ENCODE data around the gene TCEAL5. TPM values are rescaled to one million over a fixed set of nuclear protein-coding genes. Genes with fewer than 3 reads are reported as not detected.

Gene TCEAL5
- total and polyA plus RNA-seq, 2 of the 8 experiments (the other 6 are each of a cell fraction or from before 2014, with no cell fraction given) = 0.17 to 6.6 TPM

- Histone ChIP-seq H3K79me1 (ENCODE audit: low read depth, low read length) (no peaks in the 10 kb centered on the region), H2BK5ac (ENCODE audit: low read depth, low read length) (no peak overlapping the region), H2BK120ac (replicated peaks; ENCODE audit: low read depth, low read length) (no peak overlapping the region), H4K20me1 (replicated peaks in 1 of 2; ENCODE audit: control insufficient read depth in 1 of 2, insufficient read depth in 2 of 2, low read length in 2 of 2) (no peaks in the 10 kb centered on the region), H3K4me2 (ENCODE audit: insufficient read depth in 1 of 2, low read depth in 2 of 2, low read length in 2 of 2) (no peak overlapping the region), H2BK15ac (ENCODE audit: low read length) (no peak overlapping the region), H3K27ac (ENCODE audit: low read depth, low read length) (no peak overlapping the region), H4K91ac (replicated peaks; ENCODE audit: insufficient read length, low read length) (no peak overlapping the region), H2BK12ac (ENCODE audit: low read depth, low read length) (no peak overlapping the region), H2AFZ (ENCODE audit: low read length) (no peak overlapping the region), H4K5ac (ENCODE audit: insufficient read length, low read depth, low read length) (no peak overlapping the region), H3K4me1 (replicated peaks in 1 of 4; ENCODE audit: control insufficient read depth in 3 of 4, insufficient read depth in 4 of 4, low read length in 3 of 4) (peaks cover 0 to 3% (median 0%) of the 10 kb centered on the region in 4 experiments; a peak in 2 of 7 replicates), H4K8ac (ENCODE audit: extremely low read depth, insufficient read depth, low read length) (no peak overlapping the region), H3K18ac (ENCODE audit: extremely low read depth, low read length) (no peak overlapping the region), H3K4me3 (ENCODE audit: extremely low read depth in 1 of 4, insufficient read depth in 2 of 4, low read depth in 3 of 4, low read length in 4 of 4) (no peak overlapping the region), H3K9ac (replicated peaks in 1 of 4; ENCODE audit: extremely low read depth in 1 of 4, low read depth in 3 of 4, low read length in 3 of 4) (no peak overlapping the region), H3K14ac (ENCODE audit: insufficient read length) (no peak overlapping the region), H3K36me3 (ENCODE audit: control insufficient read depth in 2 of 4, insufficient read depth in 4 of 4, low read length in 3 of 4) (peaks cover 0 to 14% (median 6%) of the 10 kb centered on the region in 4 experiments; a peak in 5 of 8 replicates), H2AK5ac (ENCODE audit: low read depth, low read length) (no peak overlapping the region), H3K79me2 (ENCODE audit: control insufficient read depth in 1 of 2, insufficient read depth in 2 of 2, low read length in 2 of 2) (peaks cover 0 to 13% of the 10 kb centered on the region in 2 experiments; a peak in 2 of 4 replicates), H3K4ac (replicated peaks; ENCODE audit: insufficient read length, low read depth, low read length) (no peak overlapping the region), H3K27me3 (replicated peaks in 1 of 4; ENCODE audit: control insufficient read depth in 3 of 4, extremely low read depth in 1 of 4, insufficient read depth in 3 of 4, low read length in 3 of 4) (no peaks in the 10 kb centered on the region), H3K9me3 (ENCODE audit: insufficient read depth in 2 of 2, low read depth in 1 of 2, low read length in 1 of 2) (no peaks in the 10 kb centered on the region), H2BK20ac (ENCODE audit: low read length) (no peak overlapping the region), H3K23me2 (ENCODE audit: low read depth, low read length) (0 out of 2 replicates have a peak, but pooled peaks cover 2% of the 10 kb centered on the region), H3K56ac (replicated peaks; ENCODE audit: insufficient read length, low read depth, low read length) (no peak overlapping the region), H3K23ac (ENCODE audit: insufficient read length) (no peak overlapping the region)
- TF ChIP-seq TEAD4 (IDR thresholded peaks at IDR 0.05; ENCODE audit: low read depth, low read length) (no peak), GABPA (IDR thresholded peaks at IDR 0.05; ENCODE audit: borderline replicate concordance, insufficient read depth, low read length) (no peak), TCF12 (IDR thresholded peaks at IDR 0.05; ENCODE audit: low read depth, low read length) (no peak), SUZ12 (IDR thresholded peaks at IDR 0.05; ENCODE audit: low read length) (no peak), NRF1 (IDR thresholded peaks at IDR 0.05; ENCODE audit: low read depth, low read length) (no peak), TAF1 (IDR thresholded peaks at IDR 0.05; ENCODE audit: low read depth, low read length) (no peak), RXRA (IDR thresholded peaks at IDR 0.05; ENCODE audit: insufficient read depth, low read depth, low read length) (no peak), HDAC2 (IDR thresholded peaks at IDR 0.05; ENCODE audit: borderline replicate concordance in 1 of 2, low read depth in 2 of 2, low read length in 2 of 2) (no peak), HDAC6 (IDR thresholded peaks at IDR 0.05; ENCODE audit: low read depth, low read length) (no peak), POLR2A (IDR thresholded peaks at IDR 0.05; ENCODE audit: control extremely low read depth in 1 of 2, low read depth in 2 of 2, low read length in 2 of 2) (no peak), KDM4A (IDR thresholded peaks at IDR 0.05; ENCODE audit: low read depth, low read length, severe bottlenecking) (no peak), ASH2L (IDR thresholded peaks at IDR 0.05; ENCODE audit: low read length) (no peak), SP4 (IDR thresholded peaks at IDR 0.05; ENCODE audit: low read length) (no peak), NANOG (IDR thresholded peaks at IDR 0.05; ENCODE audit: insufficient read depth, low read depth, low read length, poor library complexity, severe bottlenecking) (no peak)
- FAIRE-seq (no peak), DNase-seq (ENCODE audit: low read depth in 1 of 2, low spot score in 2 of 2) (no peak)
- WGBS, 2 experiments (ENCODE audit: extremely low coverage in 1 of 2, insufficient coverage in 1 of 2, insufficient read length in 1 of 2, insufficient replicate concordance in 2 of 2, low coverage in 1 of 2, low lambda C conversion rate in 2 of 2, missing lambda C conversion rate in 1 of 2) = 100% methylated on average over 1 of the region's 1 CpG; no CpG with 5 or more reads in 1 of the 2 experiments
- CTCF ChIA-PET (ENCODE audit: partially characterized antibody) = no interaction called here
- POLR2A ChIA-PET (ENCODE audit: partially characterized antibody) = interaction anchor here (0.9 kb wide), 1 partner anchor 39 kb away, joined by 4 read pairs; no protein-coding TSS in a partner anchor
These were observed 26.7 kb downstream of the TCEAL5 start for GRCh38 chrX:103249805-103250204.
